ENCODE results near the gene SPATS2L.

DNA sequence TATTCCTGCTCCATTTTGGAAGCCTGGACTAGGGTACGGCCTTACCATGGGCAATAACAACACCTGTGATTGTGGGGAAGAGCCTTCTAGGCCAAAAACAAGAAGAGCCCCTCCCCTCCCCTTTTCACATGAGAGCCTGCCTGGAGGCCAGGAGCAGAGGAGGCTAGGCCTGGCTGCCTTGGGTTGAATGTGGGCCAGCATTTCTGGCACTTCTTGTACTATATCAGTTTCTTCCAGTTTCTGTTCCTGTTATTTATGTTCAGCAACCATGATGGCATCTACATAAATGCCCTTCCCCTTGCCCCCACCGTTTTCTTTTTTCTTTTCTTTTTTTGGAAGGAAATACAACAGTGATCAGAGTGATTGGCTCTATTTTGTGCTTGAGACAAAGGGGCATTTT, 145.0 kb downstream of the SPATS2L start:
- no peak for TF ChIP-seq MXI1 (IDR thresholded peaks at IDR 0.05; ENCODE audit: borderline replicate concordance, low read depth, low read length)
- TF ChIP-seq, protein P1, sequence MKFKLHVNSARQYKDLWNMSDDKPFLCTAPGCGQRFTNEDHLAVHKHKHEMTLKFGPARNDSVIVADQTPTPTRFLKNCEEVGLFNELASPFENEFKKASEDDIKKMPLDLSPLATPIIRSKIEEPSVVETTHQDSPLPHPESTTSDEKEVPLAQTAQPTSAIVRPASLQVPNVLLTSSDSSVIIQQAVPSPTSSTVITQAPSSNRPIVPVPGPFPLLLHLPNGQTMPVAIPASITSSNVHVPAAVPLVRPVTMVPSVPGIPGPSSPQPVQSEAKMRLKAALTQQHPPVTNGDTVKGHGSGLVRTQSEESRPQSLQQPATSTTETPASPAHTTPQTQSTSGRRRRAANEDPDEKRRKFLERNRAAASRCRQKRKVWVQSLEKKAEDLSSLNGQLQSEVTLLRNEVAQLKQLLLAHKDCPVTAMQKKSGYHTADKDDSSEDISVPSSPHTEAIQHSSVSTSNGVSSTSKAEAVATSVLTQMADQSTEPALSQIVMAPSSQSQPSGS (CRISPR knock-in tag; IDR thresholded peaks at IDR 0.05), result no peak
- TF ChIP-seq IRX3 (CRISPR knock-in tag; IDR thresholded peaks at IDR 0.05; ENCODE audit: borderline replicate concordance, low read depth), result no peak
- TF ChIP-seq ZBTB8A (CRISPR knock-in tag; IDR thresholded peaks at IDR 0.05; ENCODE audit: borderline replicate concordance, low read depth), result no peak
- no peak for TF ChIP-seq ZNF274 (CRISPR knock-in tag; IDR thresholded peaks at IDR 0.05)
- TF ChIP-seq, protein P2, sequence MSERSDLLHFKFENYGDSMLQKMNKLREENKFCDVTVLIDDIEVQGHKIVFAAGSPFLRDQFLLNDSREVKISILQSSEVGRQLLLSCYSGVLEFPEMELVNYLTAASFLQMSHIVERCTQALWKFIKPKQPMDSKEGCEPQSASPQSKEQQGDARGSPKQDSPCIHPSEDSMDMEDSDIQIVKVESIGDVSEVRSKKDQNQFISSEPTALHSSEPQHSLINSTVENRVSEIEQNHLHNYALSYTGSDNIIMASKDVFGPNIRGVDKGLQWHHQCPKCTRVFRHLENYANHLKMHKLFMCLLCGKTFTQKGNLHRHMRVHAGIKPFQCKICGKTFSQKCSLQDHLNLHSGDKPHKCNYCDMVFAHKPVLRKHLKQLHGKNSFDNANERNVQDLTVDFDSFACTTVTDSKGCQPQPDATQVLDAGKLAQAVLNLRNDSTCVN (CRISPR knock-in tag; IDR thresholded peaks at IDR 0.05; ENCODE audit: borderline replicate concordance), result no peak
- TF ChIP-seq EZH2 (conservative IDR thresholded peaks at IDR 0.05; ENCODE audit: low read depth, low read length), result no peak
- no peak for TF ChIP-seq POLR2AphosphoS2 (IDR thresholded peaks at IDR 0.05; ENCODE audit: low read depth, low read length)
- no peak for TF ChIP-seq POLR2A (IDR thresholded peaks at IDR 0.05; ENCODE audit: insufficient read depth in 1 of 2, low read depth in 2 of 2, low read length in 2 of 2)
- TF ChIP-seq ZNF331 (CRISPR knock-in tag; IDR thresholded peaks at IDR 0.05), result no peak
- no peak for TF ChIP-seq SMYD3 (CRISPR knock-in tag; IDR thresholded peaks at IDR 0.05)
- TF ChIP-seq ZNF773 (CRISPR knock-in tag; IDR thresholded peaks at IDR 0.05; ENCODE audit: borderline replicate concordance), result no peak
- no peak for TF ChIP-seq NFE2 (CRISPR knock-in tag; IDR thresholded peaks at IDR 0.05)
- TF ChIP-seq, protein P3, sequence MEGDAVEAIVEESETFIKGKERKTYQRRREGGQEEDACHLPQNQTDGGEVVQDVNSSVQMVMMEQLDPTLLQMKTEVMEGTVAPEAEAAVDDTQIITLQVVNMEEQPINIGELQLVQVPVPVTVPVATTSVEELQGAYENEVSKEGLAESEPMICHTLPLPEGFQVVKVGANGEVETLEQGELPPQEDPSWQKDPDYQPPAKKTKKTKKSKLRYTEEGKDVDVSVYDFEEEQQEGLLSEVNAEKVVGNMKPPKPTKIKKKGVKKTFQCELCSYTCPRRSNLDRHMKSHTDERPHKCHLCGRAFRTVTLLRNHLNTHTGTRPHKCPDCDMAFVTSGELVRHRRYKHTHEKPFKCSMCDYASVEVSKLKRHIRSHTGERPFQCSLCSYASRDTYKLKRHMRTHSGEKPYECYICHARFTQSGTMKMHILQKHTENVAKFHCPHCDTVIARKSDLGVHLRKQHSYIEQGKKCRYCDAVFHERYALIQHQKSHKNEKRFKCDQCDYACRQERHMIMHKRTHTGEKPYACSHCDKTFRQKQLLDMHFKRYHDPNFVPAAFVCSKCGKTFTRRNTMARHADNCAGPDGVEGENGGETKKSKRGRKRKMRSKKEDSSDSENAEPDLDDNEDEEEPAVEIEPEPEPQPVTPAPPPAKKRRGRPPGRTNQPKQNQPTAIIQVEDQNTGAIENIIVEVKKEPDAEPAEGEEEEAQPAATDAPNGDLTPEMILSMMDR (CRISPR knock-in tag; IDR thresholded peaks at IDR 0.05), result no peak
